H54 (cell line): ENCODE results near the gene CACUL1.

Source experiments
- DNase-seq: peaks from one replicate; pipeline ENCODE4 v3.0.0; 2011; ENCODE audit warnings: low spot score, mixed read lengths; ENCODE audit not compliant: insufficient read length
- FAIRE-seq: peaks from 3 replicates; lab custom pipeline; 2011; peaks lifted over from hg19 to GRCh38; lab: Jason Lieb, UNC
- POLR2A ChIP-seq: IDR thresholded peaks from 2 replicates; pipeline ENCODE4 v1.6.1; 2011; ENCODE audit warnings: low read depth, mild to moderate bottlenecking, low read length

Gene CACUL1

GRCh38 chr10:118638680-118639079, 116.1 kb downstream of the CACUL1 start:
- DNase-seq (no peak), FAIRE-seq (no peak)
- TF ChIP-seq POLR2A: no peak

- no peak for DNase-seq
- FAIRE-seq: no peak
- no peak for TF ChIP-seq POLR2A
These were observed 118.9 kb downstream of the CACUL1 start for GRCh38 chr10:118635674-118636402.

GRCh38 chr10:118633786-118634185, 121.0 kb downstream of the CACUL1 start:
- no peak for DNase-seq
- no peak for FAIRE-seq
- no peak for TF ChIP-seq POLR2A

- DNase-seq (no peak), FAIRE-seq (no peak)
- TF ChIP-seq POLR2A: no peak
These were observed 125.6 kb downstream of the CACUL1 start for GRCh38 chr10:118629211-118629610.

GRCh38 chr10:118628397-118628796, 126.4 kb downstream of the CACUL1 start:
- no peak for TF ChIP-seq POLR2A
- DNase-seq (no peak), FAIRE-seq (no peak)

GRCh38 chr10:118626953-118627352, 127.8 kb downstream of the CACUL1 start:
- DNase-seq: no peak
- no peak for TF ChIP-seq POLR2A
- no peak for FAIRE-seq
